ENCODE measurements around the gene SYVN1. TPM values are rescaled to one million over a fixed set of nuclear protein-coding genes. Genes with fewer than 3 reads are reported as not detected.

Gene SYVN1
- polyA plus RNA-seq, 2 of the 4 experiments (the other 2 are of a cell fraction): 21.4 to 25.1 TPM

- POLR2A ChIA-PET: interaction anchor here (0.8 to 3.0 kb wide), 15 partner anchors 9 to 198 kb away, joined by 3 to 37 read pairs (median 5); partner anchors contain the start of genes CAPN1, DPF2, FAU and MRPL49
- peak; percentile 90 to 93 for ATAC-seq
- FAIRE-seq: peak; percentile 63
- peak overlapping the region; percentile 89 for H3K4me3 ChIP-seq
- WGBS (ENCODE audit: missing lambda C conversion rate): 7% methylated on average over 24 of the region's 24 CpGs
- H3K9me3 ChIP-seq: no peaks in the 10 kb centered on the region
- peaks cover 15% of the 10 kb centered on the region for H3K4me1 ChIP-seq
- peak; percentile 98 to 99 for DNase-seq (ENCODE audit: low read depth in 1 of 2, low spot score in 1 of 2)
- CTCF ChIA-PET: interaction anchor here (0.6 to 3.5 kb wide), 13 partner anchors 9 to 118 kb away, joined by 3 to 19 read pairs (median 3); partner anchors contain the start of gene ZNHIT2
- H3K27ac ChIP-seq: peak overlapping the region; percentile 96 to 98
- peak overlapping the region; percentile 100 for H3K4me2 ChIP-seq
- TF ChIP-seq RFX5 (IDR thresholded peaks at IDR 0.05) (peak; percentile 92), HOXA7 (CRISPR knock-in tag; IDR thresholded peaks at IDR 0.05) (no peak), BHLHE40 (IDR thresholded peaks at IDR 0.05; ENCODE audit: low read depth, low read length) (no peak), TP53 (CRISPR knock-in tag; IDR thresholded peaks at IDR 0.05) (no peak), FOSB (CRISPR knock-in tag; IDR thresholded peaks at IDR 0.05) (no peak; the same call in 1 of the 2 replicates), EP300 (IDR thresholded peaks at IDR 0.05) (no peak), RCOR1 (IDR thresholded peaks at IDR 0.05; ENCODE audit: low read depth, low read length) (no peak), BCL3 (IDR thresholded peaks at IDR 0.05) (0 out of 3 replicates have a peak, but pooled peaks have one; percentile 13), POLR2A (IDR thresholded peaks at IDR 0.05; ENCODE audit: low read length) (peak; percentile 88), HMGXB4 (CRISPR knock-in tag; IDR thresholded peaks at IDR 0.05; ENCODE audit: borderline replicate concordance) (no peak), CTCF (IDR thresholded peaks at IDR 0.05) (no peak), JUN (IDR thresholded peaks at IDR 0.05) (no peak), HOXB5 (CRISPR knock-in tag; IDR thresholded peaks at IDR 0.05) (0 out of 2 replicates have a peak, but pooled peaks have one; percentile 16), ELK1 (IDR thresholded peaks at IDR 0.05; ENCODE audit: low read depth, low read length) (no peak), RAD21 (conservative IDR thresholded peaks at IDR 0.05 in 1 of 2, IDR thresholded peaks at IDR 0.05 in 1 of 2) (no peak), PBX3 (IDR thresholded peaks at IDR 0.05) (no peak; the same call in 1 of the 2 replicates), PHF8 (IDR thresholded peaks at IDR 0.05; ENCODE audit: borderline replicate concordance, low read depth) (no peak), MAX (IDR thresholded peaks at IDR 0.05) (no peak; the same call in 1 of the 2 replicates), EHF (CRISPR knock-in tag; IDR thresholded peaks at IDR 0.05) (0 out of 2 replicates have a peak, but pooled peaks have one; percentile 19)
Measured at GRCh38 chr11:65134952-65135632, 773 bp upstream of the SYVN1 start.
